ENCODE results near the gene ESPN.
"Not testable (repeated sequence)": the region's sequence is repeated elsewhere in the genome, so short reads cannot be mapped to it uniquely, and the experiment has no call there.

ESPN gene, protein sequence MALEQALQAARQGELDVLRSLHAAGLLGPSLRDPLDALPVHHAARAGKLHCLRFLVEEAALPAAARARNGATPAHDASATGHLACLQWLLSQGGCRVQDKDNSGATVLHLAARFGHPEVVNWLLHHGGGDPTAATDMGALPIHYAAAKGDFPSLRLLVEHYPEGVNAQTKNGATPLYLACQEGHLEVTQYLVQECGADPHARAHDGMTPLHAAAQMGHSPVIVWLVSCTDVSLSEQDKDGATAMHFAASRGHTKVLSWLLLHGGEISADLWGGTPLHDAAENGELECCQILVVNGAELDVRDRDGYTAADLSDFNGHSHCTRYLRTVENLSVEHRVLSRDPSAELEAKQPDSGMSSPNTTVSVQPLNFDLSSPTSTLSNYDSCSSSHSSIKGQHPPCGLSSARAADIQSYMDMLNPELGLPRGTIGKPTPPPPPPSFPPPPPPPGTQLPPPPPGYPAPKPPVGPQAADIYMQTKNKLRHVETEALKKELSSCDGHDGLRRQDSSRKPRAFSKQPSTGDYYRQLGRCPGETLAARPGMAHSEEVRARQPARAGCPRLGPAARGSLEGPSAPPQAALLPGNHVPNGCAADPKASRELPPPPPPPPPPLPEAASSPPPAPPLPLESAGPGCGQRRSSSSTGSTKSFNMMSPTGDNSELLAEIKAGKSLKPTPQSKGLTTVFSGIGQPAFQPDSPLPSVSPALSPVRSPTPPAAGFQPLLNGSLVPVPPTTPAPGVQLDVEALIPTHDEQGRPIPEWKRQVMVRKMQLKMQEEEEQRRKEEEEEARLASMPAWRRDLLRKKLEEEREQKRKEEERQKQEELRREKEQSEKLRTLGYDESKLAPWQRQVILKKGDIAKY

DNA sequence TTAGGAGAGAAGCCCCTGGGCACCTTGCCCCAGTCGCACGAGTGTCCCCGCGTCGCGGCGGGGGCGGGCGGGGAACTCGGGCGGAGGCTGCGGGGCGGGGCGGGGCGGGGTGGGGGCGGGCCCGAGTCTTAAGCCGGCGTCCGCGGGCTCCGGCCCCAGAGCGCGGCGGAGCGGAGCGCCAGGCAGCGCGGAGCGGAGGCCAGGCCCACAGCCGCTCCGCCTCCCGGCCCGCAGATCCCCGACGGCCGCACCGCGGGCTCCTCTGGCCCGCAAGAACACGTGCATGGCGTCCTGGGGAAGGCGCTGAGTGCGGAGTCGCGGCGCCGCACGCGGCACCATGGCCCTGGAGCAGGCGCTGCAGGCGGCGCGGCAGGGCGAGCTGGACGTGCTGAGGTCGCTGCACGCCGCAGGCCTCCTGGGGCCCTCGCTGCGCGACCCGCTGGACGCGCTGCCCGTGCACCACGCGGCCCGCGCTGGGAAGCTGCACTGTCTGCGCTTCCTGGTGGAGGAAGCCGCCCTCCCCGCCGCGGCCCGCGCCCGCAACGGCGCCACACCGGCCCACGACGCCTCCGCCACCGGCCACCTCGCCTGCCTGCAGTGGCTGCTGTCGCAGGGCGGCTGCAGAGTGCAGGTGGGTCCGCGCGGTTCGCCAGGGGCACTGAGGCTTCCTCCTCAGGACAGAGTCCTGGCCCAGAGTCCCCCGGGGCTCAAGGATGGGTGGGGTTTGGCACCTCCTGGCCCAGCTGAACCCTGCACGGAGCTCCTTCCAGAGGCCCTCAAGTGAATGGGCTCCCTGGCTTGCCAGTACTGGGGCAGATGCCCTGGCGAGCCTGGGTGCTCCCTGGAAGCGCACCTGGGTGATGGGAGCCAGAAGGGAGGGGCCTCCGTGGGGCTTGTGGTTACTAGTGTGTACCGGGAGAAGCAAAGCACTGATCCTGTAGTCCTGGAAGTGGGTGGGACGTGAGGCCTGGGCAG, at the start of gene ESPN:
ESPN (plus strand) TSS at position 158 of the 975 bp plus-strand sequence; CDS start at position 338, 180 bp downstream.
- no peak for DNase-seq (ENCODE audit: low read depth in 1 of 2, low spot score in 1 of 2)

DNA sequence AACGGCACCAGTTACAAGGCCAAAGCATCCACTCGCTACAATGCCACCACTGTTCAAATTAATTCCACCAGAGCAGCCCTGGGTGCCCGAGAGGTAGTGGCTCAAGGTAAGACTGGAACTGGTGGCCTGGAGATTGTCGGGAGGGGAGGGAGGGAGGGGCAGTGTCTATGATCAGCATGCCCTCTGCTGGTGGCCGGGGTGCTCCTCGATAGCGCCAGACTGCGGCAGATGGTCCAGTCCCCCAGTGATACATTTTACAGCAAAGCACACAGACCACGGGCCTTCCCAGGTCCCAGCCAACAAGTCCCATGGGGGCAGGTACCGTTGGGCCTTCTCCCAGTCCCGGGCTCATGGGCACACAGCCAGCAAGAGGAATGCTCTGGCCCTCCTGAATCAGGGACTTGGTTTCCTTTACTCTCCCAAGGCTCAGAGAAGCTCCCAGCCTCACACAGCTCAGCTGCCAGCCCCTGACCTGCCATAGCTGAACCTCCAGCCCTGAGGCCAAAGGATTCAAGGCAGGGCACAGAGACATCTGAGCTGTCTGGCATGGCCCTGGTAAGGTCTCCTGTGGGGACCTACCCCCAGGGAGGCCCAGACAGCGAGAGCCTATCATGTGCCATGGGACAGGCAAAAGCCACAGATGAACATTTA, 46.4 kb upstream of the ESPN start:
- no peak for DNase-seq (ENCODE audit: low read depth in 1 of 2, low spot score in 1 of 2)

DNA sequence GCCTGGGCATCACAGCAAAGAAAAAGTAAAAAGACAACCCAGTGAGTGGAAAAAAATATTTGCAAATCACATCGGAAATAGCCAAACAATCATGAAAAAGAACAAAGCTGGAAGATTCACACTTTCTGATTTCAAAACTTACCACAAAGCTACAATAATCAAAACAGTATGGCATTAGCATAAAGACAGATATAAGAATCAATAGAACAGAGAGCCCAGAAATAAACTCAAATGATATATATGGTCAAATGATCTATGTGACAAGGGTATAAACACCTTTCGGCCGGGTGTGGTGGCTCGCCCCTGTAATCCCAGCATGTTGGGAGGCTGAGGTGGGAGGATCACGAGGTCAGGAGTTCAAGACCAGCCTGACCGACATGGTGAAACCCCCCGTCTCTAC, 44.5 kb upstream of the ESPN start:
- DNase-seq (ENCODE audit: low read depth in 1 of 2, low spot score in 1 of 2): no peak

DNA sequence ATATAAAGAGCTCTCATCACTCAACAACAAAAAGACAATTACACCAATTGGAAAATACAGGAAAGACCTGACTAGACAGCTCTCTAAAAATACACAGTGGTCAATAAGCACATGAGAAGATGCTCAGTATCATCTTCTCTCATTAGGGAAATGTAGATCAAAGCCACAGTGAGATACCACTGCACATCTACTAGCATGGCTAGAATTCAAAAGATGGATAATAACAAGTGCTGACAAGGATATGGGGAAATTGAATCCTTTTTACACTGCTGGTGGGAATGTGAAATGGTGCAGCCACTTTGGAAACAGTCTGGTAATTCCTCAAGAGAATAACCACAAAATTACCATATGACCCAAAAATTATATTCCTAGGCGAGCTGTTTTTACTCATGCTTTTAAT, 40.4 kb upstream of the ESPN start:
- DNase-seq (ENCODE audit: low read depth in 1 of 2, low spot score in 1 of 2): no peak

DNA sequence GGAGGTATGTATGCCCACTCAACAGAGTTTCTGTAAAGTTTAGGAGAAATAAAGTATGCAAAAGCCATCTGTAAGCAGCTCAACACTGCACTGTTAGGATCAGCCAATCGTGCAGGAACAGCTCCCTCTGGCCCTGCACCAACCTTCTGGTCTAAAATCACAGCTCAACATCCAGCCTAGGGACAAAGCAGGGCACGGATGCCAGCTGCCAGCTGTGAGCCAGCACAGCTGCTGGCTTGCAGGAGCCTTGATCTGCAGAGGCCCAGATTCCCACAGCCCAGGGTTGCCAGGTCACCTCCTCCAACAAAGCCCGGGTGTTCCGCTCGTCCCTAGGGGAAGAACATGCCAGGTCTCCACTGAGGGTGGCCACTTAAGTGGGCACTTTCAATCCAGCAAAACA, 39.6 kb upstream of the ESPN start:
- DNase-seq (ENCODE audit: low read depth in 1 of 2, low spot score in 1 of 2): no peak

DNA sequence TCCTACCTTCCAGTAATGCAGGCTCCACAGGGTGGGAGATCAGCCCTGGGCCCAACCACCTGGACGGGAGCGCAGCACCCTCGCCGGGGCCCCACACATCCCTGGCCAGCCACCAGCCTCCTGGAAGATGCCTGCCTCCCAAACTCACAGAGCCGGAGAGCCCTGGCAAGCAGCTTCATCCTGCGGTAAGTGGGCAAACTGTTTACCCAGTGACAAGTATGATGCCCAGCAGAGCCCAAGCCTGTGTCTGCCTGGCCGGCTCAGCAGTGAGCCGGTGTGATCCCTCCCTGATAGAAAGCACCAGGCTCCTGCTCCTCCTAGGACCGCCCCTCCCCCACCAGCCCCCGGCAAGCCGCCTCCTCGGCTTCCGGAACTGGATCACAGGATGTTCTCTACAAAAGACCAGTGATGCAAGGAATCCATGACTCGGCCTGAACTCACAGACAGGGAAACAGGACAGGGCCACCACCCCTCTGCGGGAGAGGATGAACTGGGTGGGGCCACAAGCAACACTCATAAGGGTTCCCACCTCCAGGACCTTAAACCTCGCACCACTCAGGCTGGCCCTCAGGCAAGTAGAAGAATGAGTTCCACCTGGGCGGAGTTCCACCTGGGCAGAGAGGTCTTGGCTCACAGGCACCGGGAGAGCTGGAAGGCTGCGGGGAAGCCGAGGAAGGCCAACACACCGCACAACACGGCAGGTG, 38.9 kb upstream of the ESPN start:
- DNase-seq (ENCODE audit: low read depth in 1 of 2, low spot score in 1 of 2): no peak

DNA sequence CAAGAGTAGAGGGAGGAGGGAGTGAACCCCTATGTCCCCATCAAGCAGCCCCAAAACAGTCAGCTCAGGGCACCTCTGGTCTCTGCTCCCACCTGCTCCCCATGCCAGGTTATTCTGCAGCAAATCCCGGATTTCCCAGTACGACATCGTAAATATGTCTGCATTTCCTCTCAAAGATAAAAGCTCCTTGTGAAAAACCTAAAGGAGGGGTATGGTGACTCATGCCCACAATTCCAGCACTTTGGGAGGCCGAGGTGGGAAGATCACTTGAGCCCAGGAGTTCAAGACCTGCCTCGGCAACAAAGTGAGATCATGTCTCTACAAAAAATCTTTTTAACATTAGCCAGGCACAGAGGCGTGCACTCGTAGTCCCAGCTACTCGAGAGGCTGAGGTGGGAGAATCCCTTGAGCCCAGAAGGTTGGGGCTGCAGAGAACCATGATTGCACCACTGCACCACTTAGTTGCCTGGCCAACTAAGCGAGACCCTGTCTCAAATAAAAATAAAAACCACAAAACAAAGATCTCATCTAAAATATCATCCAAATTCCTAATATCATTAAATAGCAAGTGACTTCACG, 38.1 kb upstream of the ESPN start:
- no peak for DNase-seq (ENCODE audit: low read depth in 1 of 2, low spot score in 1 of 2)

DNA sequence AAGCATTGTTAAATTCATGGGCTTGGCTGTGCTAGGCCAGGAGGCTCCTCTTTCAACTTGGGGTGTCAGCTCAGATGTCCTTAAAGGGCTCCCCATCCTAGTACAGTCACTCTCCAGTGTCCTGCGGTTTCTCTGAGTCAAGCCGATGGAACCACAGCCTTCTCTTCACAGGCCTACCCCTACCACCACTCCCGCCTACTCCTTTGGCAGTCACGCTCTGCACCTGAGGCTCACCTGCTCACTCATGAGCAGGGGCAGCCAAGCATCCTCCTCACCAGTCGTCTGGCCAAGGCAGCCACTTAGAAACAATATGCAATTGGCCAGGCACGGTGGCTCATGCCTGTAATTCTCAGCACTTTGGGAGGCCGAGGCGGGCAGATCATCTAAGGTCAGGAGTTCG, 34.6 kb upstream of the ESPN start:
- no peak for DNase-seq (ENCODE audit: low read depth in 1 of 2, low spot score in 1 of 2)

DNA sequence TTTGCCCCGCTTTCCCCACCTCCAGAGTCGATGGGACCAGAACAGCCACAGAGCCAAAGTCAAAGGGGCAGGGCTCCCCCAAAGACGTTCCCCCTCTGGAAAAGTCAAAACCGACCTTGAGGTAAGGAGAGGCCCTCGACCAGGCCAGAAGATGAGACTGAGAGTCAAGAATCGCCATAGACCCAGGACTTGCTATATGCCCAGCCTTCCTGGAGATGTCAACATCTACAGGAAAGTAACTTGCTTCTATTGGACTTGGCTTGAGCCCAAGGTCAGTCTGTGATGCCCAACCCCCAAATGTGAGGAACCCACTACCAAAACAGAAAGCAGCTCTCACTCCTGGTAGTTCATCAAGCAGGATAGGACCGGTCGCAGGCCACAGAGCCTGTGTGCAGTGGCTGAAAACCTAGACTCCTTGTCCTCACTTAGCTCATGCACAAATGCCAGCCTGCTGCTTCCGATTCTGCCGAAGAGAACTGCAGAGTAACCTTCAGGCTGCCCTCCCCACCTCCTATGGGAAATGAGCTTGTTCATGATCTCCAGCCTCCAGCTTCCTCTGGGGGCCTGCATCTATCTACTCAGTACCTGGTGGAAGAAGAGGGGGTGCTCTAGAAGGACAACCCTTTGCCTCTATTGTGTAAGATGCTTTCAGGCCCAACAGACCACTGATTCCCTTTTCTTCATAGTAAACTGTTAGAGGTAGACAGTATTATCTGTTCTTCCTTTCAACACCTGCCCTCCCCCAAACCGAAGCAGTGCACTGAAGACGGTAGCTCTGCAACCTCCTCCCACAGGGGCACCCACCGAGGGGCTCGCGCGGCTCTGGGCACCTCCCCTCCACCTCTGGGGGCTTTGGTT, 32.4 kb upstream of the ESPN start:
- no peak for DNase-seq (ENCODE audit: low read depth in 1 of 2, low spot score in 1 of 2)

DNA sequence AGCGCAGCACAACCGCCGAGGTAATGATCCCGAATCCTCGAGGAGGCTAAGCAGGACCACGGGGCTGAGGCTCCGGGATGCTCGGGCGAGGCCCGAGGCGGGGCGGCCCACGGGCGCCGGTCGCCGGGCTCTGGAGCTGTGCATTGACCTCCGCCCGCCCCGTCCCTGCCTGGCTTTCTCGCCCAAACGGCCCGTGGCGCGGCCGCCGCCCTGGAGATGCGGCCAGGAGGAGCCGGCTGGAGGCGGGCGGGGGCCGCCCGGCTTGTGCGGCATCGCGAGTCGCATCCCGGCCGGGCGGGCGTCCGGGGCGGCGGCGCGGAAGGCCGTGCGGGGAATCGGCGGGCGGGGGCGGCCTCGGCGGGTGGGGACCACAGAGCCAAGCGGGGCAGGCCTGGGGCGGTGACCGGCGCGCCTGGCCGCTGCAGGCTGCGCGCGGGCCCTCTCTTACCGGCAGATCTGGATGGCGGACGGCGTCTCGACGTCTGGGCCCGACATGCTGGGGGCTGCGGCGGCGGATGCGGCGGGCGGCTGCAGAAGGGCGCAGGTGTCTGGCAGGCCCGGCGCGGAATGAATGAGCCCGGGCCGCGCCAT, 31.7 kb upstream of the ESPN start:
- DNase-seq (ENCODE audit: low read depth in 1 of 2, low spot score in 1 of 2): no peak

DNA sequence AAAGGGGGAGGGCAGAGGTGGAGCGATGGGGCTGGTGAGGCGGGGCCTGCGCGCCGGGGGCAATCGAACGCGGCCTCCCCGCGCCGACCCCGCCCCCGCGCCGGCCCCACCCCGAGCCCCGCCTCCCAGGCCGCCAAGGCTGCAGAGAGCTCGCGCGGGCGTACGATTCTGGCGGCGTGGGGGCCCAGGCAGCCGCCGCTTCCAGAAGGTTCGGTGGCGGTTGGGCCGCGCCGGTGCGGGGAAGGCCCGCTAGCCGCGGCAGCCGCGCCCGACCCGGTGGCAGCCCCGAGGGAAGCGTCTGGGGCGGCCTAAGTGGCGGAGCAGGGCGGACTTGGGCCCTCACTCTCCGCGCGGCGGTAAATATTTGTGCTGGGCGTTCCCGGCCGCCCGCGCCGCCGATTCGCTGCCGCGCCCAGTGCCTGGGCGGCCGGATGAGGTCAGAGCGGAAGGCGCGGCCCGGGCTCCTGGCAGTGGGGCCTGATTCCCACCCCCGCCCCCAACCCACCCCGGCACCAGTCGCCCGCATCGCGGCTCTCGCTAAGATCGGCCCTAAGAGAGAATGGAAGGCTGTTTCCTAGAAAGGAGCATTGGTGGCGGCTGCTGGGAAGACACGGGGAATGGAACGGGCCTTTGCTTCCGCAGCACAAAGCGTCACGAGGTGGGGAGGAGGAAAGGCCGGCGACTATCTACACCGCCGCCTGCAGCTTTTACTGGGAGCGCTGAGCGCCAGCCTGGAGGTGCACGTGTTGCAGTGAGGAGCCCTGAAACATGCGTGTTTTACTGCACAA, 31.0 kb upstream of the ESPN start, which contains the start of gene ACOT7:
ACOT7 (minus strand) TSS at position 368 of the 788 bp plus-strand sequence. CDS start 368 bp downstream, outside the sequence.
- DNase-seq (ENCODE audit: low read depth in 1 of 2, low spot score in 1 of 2): peak; percentile 80 to 90

DNA sequence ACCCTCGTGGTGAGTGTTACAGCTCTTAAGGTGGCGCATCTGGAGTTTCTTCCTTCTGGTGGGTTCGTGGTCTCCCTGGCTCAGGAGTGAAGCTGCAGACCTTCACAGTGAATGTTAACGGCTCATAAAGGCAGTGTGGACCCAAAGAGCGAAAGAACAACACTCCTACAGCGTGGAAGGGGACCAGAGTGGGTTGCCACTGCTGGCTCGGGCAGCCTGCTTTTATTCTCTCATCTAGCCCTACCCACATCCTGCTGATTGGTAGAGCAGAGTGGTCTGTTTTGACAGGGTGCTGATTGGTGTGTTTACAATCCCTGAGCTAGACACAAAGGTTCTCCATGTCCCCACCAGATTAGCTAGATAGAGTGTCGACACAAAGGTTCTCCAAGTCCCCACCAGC, 29.4 kb upstream of the ESPN start:
- DNase-seq (ENCODE audit: low read depth in 1 of 2, low spot score in 1 of 2): not testable (repeated sequence)

DNA sequence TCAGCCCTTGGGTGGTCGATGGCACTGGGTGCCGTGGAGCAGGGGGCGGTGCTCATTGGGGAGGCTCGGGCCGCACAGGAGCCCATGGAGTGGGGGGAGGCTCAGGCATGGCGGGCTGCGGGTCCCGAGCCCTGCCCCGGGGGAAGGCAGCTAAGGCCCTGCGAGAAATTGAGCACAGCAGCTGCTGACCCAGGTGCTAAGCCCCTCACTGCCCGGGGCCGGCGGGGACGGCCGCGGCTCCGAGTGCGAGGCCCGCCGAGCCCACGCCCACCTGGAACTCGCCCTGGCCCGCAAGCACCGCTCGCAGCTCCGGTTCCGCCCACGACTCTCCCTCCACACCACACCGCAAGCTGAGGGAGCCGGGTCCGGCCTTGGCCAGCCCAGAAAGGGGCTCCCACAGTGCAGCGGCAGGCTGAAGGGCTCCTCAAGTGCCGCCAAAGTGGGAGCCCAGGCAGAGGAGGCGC, 28.8 kb upstream of the ESPN start:
- not testable (repeated sequence) for DNase-seq (ENCODE audit: low read depth in 1 of 2, low spot score in 1 of 2)

DNA sequence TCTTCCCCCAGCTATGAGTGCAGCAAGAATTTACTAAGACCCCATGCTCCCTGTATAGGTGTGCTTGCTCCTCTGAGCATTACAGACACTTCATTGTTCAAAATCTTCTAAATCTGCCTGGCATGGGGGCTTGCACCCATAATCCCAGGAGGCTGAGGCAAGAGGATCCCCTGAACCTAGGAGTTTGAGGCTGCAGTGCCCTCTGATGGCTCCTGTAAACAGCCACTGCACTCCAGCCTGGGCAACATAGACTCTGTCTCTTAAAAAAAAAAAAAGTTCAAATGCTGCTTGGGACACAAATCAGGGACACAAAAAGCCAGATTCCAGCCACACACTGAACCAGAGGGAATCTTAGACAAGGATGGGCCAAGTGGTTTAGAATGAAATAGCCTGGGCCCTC, 27.6 kb upstream of the ESPN start:
- DNase-seq (ENCODE audit: low read depth in 1 of 2, low spot score in 1 of 2): no peak

DNA sequence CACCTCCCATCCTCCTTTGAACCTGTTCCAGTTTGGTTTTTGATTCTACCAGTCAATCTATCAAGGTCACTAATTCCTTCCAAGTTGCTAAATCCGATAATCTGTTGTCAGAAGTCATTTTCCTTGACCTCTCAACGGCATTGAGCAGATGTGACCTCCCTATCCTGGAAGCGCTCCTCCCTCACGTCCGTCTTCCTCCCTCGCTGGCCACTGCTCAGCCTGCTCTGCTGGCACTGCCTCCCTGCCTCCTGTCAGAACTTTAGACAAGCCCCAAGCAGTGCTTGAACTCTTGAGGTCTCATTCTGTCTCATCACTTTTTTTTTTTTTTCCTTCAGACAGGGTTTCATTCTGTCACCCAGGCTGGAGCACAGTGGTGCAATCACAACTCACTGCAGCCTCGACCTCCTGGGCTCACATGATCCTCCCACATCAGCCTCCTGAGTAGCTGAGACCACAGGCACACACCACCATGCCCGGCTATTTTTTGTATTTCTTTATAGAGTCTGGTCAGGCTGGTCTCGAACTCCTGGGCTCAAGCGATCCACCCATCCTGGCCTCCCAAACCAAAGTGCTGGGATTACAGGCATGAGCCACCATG, 26.6 kb upstream of the ESPN start:
- no peak for DNase-seq (ENCODE audit: low read depth in 1 of 2, low spot score in 1 of 2)

DNA sequence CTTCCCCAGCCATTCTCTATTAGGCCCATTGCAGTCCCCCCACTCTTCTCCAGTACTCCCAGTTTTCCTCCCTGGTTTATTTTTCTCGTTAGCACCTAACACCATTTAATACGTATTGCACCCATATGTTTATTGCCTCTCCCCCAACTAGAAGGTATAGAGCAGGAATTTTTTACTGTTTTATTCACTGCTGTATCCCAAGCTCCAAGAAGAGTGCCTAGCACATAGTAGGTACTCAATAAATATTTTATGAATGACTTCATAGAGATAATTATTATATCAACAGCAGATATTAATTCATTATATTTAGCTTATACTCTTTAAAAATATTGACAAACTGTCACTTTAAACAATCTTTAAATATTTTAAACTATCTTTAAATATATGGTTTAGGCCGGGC, 25.3 kb upstream of the ESPN start:
- DNase-seq (ENCODE audit: low read depth in 1 of 2, low spot score in 1 of 2): no peak

DNA sequence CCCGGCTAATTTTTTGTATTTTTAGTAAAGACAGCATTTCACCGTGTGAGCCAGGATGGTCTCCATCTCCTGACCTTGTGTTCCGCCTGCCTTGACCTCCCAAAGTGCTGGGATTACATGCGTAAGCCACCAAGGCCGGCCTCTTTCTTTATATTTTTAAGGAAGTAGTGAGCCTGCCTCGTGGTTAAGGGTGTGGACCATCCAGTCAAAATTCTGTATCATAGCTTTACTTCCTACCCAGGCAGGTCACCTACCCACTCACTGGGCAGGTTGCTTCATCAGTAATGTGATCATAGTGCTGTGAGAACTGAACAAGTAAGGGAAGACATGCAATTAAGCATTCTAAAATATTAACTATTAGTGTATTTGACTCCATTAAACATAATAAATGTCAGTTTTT, 22.9 kb upstream of the ESPN start:
- DNase-seq (ENCODE audit: low read depth in 1 of 2, low spot score in 1 of 2): no peak
